ENCODE results near the gene CRIP1.

DNA sequence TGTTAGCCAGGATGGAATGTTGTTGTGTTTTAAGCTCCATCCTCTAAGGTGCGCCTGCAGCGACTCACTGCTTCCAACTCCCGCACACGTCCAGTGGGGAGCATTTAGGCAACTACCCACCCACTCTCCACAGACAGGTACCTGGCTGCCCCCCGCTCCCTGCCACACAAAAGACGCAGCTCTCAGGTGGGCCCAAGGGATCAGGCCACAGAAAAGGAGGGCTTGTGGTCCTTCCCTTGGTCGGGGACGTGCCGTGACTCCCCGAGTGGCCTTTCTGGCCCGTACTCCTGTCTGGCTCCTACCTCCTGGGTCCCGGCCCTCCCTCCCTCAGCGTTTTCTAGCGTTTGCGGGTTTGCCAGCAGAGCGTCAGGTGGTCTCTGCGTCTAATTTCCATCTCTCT lies 20.6 kb downstream of the CRIP1 start:
- TF ChIP-seq CTCF (conservative IDR thresholded peaks at IDR 0.05; ENCODE audit: low read depth, low read length) = no peak
- TF ChIP-seq EZH2 (IDR thresholded peaks at IDR 0.05; ENCODE audit: low read length, unreplicated experiment) = no peak
- TF ChIP-seq EZH2phosphoT487 (IDR thresholded peaks at IDR 0.05; ENCODE audit: borderline replicate concordance, low read length) = no peak
